Measurements from ENCODE around the gene ROPN1L.
"Not testable (repeated sequence)": the region's sequence is repeated elsewhere in the genome, so short reads cannot be mapped to it uniquely, and the experiment has no call there.

Gene ROPN1L

GRCh38 chr5:10441083-10441991 lies at the start of gene ROPN1L:
ROPN1L (plus strand) TSS chr5:10441879; CDS start chr5:10442168, 289 bp downstream.
- DNase-seq (ENCODE audit: low read depth) = peak; percentile 36
- no peak for TF ChIP-seq CTCF (conservative IDR thresholded peaks at IDR 0.05; ENCODE audit: low read depth, low read length)
- H3K4me3 ChIP-seq (ENCODE audit: low read length) = peak within 1 kb of the TSS; percentile 67

GRCh38 chr5:10392567-10393328 lies 48.9 kb upstream of the ROPN1L start:
- DNase-seq (ENCODE audit: low read depth); H3K4me3 ChIP-seq (ENCODE audit: low read length): not testable (repeated sequence)

GRCh38 chr5:10393491-10393890 lies 48.2 kb upstream of the ROPN1L start:
- TF ChIP-seq CTCF (conservative IDR thresholded peaks at IDR 0.05; ENCODE audit: low read depth, low read length) = no peak
- H3K4me3 ChIP-seq (ENCODE audit: low read length) = no peak overlapping the region
- no peak for DNase-seq (ENCODE audit: low read depth)

GRCh38 chr5:10396552-10396951 lies 45.1 kb upstream of the ROPN1L start:
- no peak for DNase-seq (ENCODE audit: low read depth)
- no peak for TF ChIP-seq CTCF (conservative IDR thresholded peaks at IDR 0.05; ENCODE audit: low read depth, low read length)
- H3K4me3 ChIP-seq (ENCODE audit: low read length) = no peak overlapping the region

GRCh38 chr5:10399839-10400238 lies 41.8 kb upstream of the ROPN1L start:
- TF ChIP-seq CTCF (conservative IDR thresholded peaks at IDR 0.05; ENCODE audit: low read depth, low read length) = no peak
- H3K4me3 ChIP-seq (ENCODE audit: low read length) = no peak overlapping the region
- no peak for DNase-seq (ENCODE audit: low read depth)

GRCh38 chr5:10400411-10400810 lies 41.3 kb upstream of the ROPN1L start:
- no peak for TF ChIP-seq CTCF (conservative IDR thresholded peaks at IDR 0.05; ENCODE audit: low read depth, low read length)
- no peak overlapping the region for H3K4me3 ChIP-seq (ENCODE audit: low read length)
- no peak for DNase-seq (ENCODE audit: low read depth)

GRCh38 chr5:10400831-10401230 lies 40.8 kb upstream of the ROPN1L start:
- DNase-seq (ENCODE audit: low read depth) = no peak
- TF ChIP-seq CTCF (conservative IDR thresholded peaks at IDR 0.05; ENCODE audit: low read depth, low read length) = no peak
- H3K4me3 ChIP-seq (ENCODE audit: low read length) = no peak overlapping the region
